Right lobe of liver (tissue), 4 donors: ENCODE data around the gene ESRRB.

Source experiments
- CTCF ChIP-seq, 4 donors: fragments of 200-600 bp in 3 of 4; fragments of 450-650 bp in 1 of 4; IDR thresholded peaks; one replicate each; pipeline versions ENCODE4 v1.5.1 to v1.8.0; 2016 to 2022; ENCODE audit warnings: antibody characterized with exemption in 4 of 4, mild to moderate bottlenecking in 2 of 4
- POLR2A ChIP-seq: fragments of 450-650 bp; IDR thresholded peaks from one replicate; pipeline ENCODE4 v1.6.1; 2017; ENCODE audit warnings: antibody characterized with exemption, mild to moderate bottlenecking
- donor health status: DM: no; HTN: no; CAD: no.
- donor health status: DM: no; HTN: no; CAD: no.
- donor health status: DM: no; HTN: yes; CAD: no.

GRCh38 chr14:76500480-76500879 lies 124.5 kb downstream of the ESRRB start:
- TF ChIP-seq CTCF (IDR thresholded peaks at IDR 0.05) (no peak), POLR2A (no peak)
